ENCODE data around the gene SLC37A3. TPM values are rescaled to one million over a fixed set of nuclear protein-coding genes. Genes with fewer than 3 reads are reported as not detected.

Gene SLC37A3
- total RNA-seq, 1 donor from 2014 or later = 15.0 TPM

- Histone ChIP-seq H3K9me3 (no peaks in the 10 kb centered on the region), H3K36me3 (no peaks in the 10 kb centered on the region), H3K4me3 (no peak overlapping the region), H3K4me1 (no peaks in the 10 kb centered on the region), H3K27me3 (no peaks in the 10 kb centered on the region), H3K27ac (no peak overlapping the region)
- no peak for DNase-seq (ENCODE audit: low spot score in 2 of 2)
- no peak for TF ChIP-seq CTCF (IDR thresholded peaks at IDR 0.05)
- intact Hi-C loops (cut with DNase I) = no loop called here
Measured at GRCh38 chr7:140285938-140286337, 112.4 kb downstream of the SLC37A3 start.

DNA sequence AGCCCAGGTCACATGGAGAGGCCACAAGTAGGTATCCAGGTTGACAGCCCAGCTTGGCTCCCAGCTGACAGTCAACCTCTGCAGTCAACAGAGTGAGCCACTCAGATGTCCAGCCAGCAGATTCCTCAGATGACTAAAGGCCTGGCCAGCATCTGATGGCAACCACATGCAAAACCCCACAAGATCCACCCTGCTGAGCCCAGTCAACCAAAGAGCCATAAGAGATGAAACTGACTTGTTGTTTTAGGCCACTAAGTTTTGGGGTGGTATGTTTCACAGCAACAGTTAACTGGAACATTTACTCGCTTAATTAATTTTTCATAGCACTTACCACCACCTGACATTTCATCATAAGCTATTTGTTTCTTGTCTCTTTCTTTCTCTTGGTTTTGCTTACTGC lies 114.3 kb downstream of the SLC37A3 start:
- no peaks in the 10 kb centered on the region for H3K9me3 ChIP-seq
- H3K4me1 ChIP-seq = no peaks in the 10 kb centered on the region
- H3K27me3 ChIP-seq = no peaks in the 10 kb centered on the region
- no peak for TF ChIP-seq CTCF (IDR thresholded peaks at IDR 0.05)
- no peak for DNase-seq (ENCODE audit: low spot score in 2 of 2)
- intact Hi-C loops (cut with DNase I) = no loop called here
- H3K4me3 ChIP-seq = no peak overlapping the region
- H3K27ac ChIP-seq = no peak overlapping the region
- H3K36me3 ChIP-seq = no peaks in the 10 kb centered on the region

Other genes starting within 250 kb of the SLC37A3 start
- gene KDM7A, start 221.5 kb downstream of the SLC37A3 start, total RNA-seq = 65.1 TPM
- gene RAB19, start 5.5 kb upstream of the SLC37A3 start, total RNA-seq = not detected
- 20.6 TPM for gene MKRN1, start 81.0 kb upstream of the SLC37A3 start, total RNA-seq
- gene DENND2A, start 242.3 kb upstream of the SLC37A3 start, total RNA-seq = 7.5 TPM

Measured in ascending aorta (tissue), 2 donors.